Lower lobe of right lung (tissue), 2 donors: Measurements from ENCODE around the gene LAMA4. TPM values are rescaled to one million over a fixed set of nuclear protein-coding genes. Genes with fewer than 3 reads are reported as not detected.
A peak's percentile ranks its signal among the peaks of the same experiment; 100 is the strongest.

ENCODE experiments used
- ATAC-seq, 2 donors: fragments of 200-7000 bp; cut with Tn5 transposase; one replicate each; pipeline ENCODE4 v1.9.1; 2020 to 2022; ENCODE audit warnings: mild to moderate bottlenecking in 2 of 2, moderate library complexity in 2 of 2
- DNase-seq: peaks from one replicate; pipeline ENCODE4 v3.0.0-alpha.2; 2020
- H3K27ac ChIP-seq: fragments of 200-600 bp; one replicate; pipeline ENCODE4 v1.8.0; 2022
- H3K27me3 ChIP-seq: fragments of 200-600 bp; one replicate; pipeline ENCODE4 v1.8.0; 2022; ENCODE audit warnings: low read depth
- H3K36me3 ChIP-seq: fragments of 200-600 bp; one replicate; pipeline ENCODE4 v1.8.0; 2022; ENCODE audit warnings: mild to moderate bottlenecking
- H3K4me1 ChIP-seq: fragments of 200-600 bp; one replicate; pipeline ENCODE4 v1.8.0; 2022
- H3K4me3 ChIP-seq: fragments of 200-600 bp; one replicate; pipeline ENCODE4 v1.8.0; 2022; ENCODE audit warnings: mild to moderate bottlenecking
- H3K9me3 ChIP-seq: fragments of 200-600 bp; one replicate; pipeline ENCODE4 v1.8.0; 2022
- CTCF ChIP-seq: fragments of 200-600 bp; IDR thresholded peaks from one replicate; pipeline ENCODE4 v1.8.0; 2022; ENCODE audit warnings: antibody characterized with exemption, mild to moderate bottlenecking
- intact Hi-C: fragments of 100-400 bp; cut with DNase I; formaldehyde crosslinking; loops from one replicate; pipeline ENCODE4 v1.11.0; 2022
- total RNA-seq: library from RNA; stranded (reverse); fragmentation: NEBNext Ultra II Directional; extraction: Animal tissue kit (Norgen Biotek cat#: 25700); gene quantifications from one replicate; pipeline ENCODE4 v1.2.1, GENCODE V29; 2021
- donor health status: DM: no; HTN: yes; CAD: no; lungs with severe emphysema.

Gene LAMA4
- total RNA-seq, 1 donor from 2014 or later: 91.2 TPM

- H3K4me3 ChIP-seq: no peak overlapping the region
- no peak for TF ChIP-seq CTCF
- intact Hi-C loops: no loop called here
- H3K27me3 ChIP-seq: no peaks in the 10 kb centered on the region
- H3K36me3 ChIP-seq: no peaks in the 10 kb centered on the region
- peaks cover 12% of the 10 kb centered on the region for H3K4me1 ChIP-seq
- no peak for ATAC-seq
- no peak overlapping the region for H3K27ac ChIP-seq
- DNase-seq: no peak
- H3K9me3 ChIP-seq: no peaks in the 10 kb centered on the region
Observed at GRCh38 chr6:112272799-112273198, 18.4 kb upstream of the LAMA4 start.

GRCh38 chr6:112270756-112271155 lies 16.4 kb upstream of the LAMA4 start:
- Histone ChIP-seq H3K4me1 (peaks cover 12% of the 10 kb centered on the region), H3K36me3 (no peaks in the 10 kb centered on the region), H3K27ac (no peak overlapping the region), H3K27me3 (no peaks in the 10 kb centered on the region), H3K9me3 (no peaks in the 10 kb centered on the region), H3K4me3 (no peak overlapping the region)
- ATAC-seq: no peak
- no peak for DNase-seq
- TF ChIP-seq CTCF: no peak
- intact Hi-C loops: no loop called here

DNA sequence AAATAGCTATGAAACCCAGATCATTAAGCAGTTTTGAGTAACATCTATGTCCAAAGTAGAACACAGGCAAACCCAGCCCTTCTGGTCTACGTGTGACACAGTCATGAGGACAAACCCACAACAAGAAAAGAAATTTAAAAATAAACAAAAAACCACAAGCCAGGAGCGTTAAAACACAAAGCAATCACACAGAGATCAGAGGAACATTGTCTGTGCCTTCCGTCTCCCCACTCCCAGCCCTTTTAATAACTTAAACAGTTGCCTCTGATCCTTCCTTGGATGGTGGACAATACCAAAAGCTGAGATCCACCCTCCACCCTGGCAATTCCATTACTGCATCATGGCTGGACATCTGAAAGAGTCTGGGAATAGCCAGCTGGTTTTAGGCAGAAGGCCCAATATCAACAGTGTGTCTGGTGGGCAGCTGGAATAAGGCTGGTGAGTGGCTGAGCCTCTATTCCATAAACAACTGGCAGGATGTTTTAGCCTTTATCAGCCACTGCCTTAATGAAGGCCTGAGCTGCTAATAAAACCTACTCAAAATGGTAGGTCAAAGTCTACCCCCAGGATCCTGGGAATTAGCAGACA lies 15.7 kb upstream of the LAMA4 start:
- Histone ChIP-seq H3K4me3 (no peak overlapping the region), H3K36me3 (no peaks in the 10 kb centered on the region), H3K4me1 (peaks cover 12% of the 10 kb centered on the region), H3K9me3 (no peaks in the 10 kb centered on the region), H3K27me3 (no peaks in the 10 kb centered on the region), H3K27ac (no peak overlapping the region)
- DNase-seq: no peak
- no peak for TF ChIP-seq CTCF
- intact Hi-C loops: no loop called here
- no peak for ATAC-seq

DNA sequence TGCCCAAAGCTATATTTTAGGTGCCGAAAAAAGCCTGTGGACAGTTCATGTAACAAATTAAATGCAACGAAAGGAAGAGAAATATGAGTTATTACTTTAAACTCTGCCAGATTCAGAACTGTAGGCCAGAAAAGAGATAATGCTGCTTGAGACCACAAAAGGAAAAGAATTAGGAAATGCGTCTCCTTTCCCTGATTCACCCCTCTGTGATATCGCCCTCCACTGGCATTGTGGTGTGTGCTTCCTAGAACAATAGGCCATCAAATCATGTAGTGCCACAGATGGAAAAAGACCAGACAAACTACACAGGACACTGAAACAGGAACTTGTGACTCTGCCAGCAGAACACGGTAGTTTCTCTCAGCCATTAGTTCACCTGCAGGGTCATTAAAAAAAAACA lies 14.7 kb upstream of the LAMA4 start:
- Histone ChIP-seq H3K36me3 (no peaks in the 10 kb centered on the region), H3K27ac (peak overlapping the region; percentile 52), H3K9me3 (no peaks in the 10 kb centered on the region), H3K27me3 (no peaks in the 10 kb centered on the region), H3K4me1 (peaks cover 12% of the 10 kb centered on the region), H3K4me3 (no peak overlapping the region)
- DNase-seq: no peak
- no peak for TF ChIP-seq CTCF
- intact Hi-C loops: no loop called here
- peak in 1 of 2 donors; percentile 37 for ATAC-seq

DNA sequence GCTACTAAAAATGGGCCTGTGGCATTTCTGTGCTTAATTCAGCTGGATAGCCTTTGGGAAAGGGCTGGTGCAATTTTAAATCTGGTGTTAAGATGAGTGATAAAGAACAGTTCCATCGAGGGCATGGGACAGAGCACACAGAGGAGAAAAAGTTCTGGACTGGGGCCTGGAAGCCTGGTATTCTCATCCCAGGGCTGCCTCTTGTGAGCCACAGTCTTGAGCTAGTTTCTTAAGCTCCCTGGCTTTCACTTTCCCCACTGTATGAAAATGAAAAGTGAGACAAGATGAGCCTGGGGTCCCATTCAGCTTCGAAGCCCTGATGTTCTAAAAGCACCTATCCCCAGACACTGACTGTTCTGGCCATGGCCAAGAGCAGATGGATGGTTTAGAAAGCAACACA lies 14.3 kb upstream of the LAMA4 start:
- Histone ChIP-seq H3K4me3 (no peak overlapping the region), H3K27me3 (no peaks in the 10 kb centered on the region), H3K36me3 (no peaks in the 10 kb centered on the region), H3K9me3 (no peaks in the 10 kb centered on the region), H3K27ac (peak overlapping the region; percentile 52), H3K4me1 (peaks cover 12% of the 10 kb centered on the region)
- DNase-seq: no peak
- intact Hi-C loops: no loop called here
- no peak for ATAC-seq
- TF ChIP-seq CTCF: no peak
